Caco-2 (cell line): ENCODE measurements around the gene OLFML2A. TPM values are rescaled to one million over a fixed set of nuclear protein-coding genes. Genes with fewer than 3 reads are reported as not detected.

Source experiments
- BruUV-seq: library from RNA; stranded (reverse); fragments of 400-500 nt; replicated peaks from 2 replicates; lab custom pipeline; 2021; lab: Mats Ljungman, UMichigan
- CTCF ChIA-PET: fragments of 300-600 bp; sonication (Branson Sonifier 250); formaldehyde crosslinking; loops from one replicate; lab custom pipeline; 2022; ENCODE audit warnings: antibody characterized with exemption; lab: Charles Lee
- POLR2A ChIA-PET: fragments of 300-600 bp; sonication (Branson Sonifier 250); formaldehyde crosslinking; loops from one replicate; lab custom pipeline; 2022; ENCODE audit warnings: antibody characterized with exemption; lab: Charles Lee
- DNase-seq, 2 experiments: peaks; one replicate each; pipeline versions ENCODE4 v3.0.0 to v3.0.0-alpha.2; 2020 to 2022
- H3K27me3 ChIP-seq: replicated peaks from 2 replicates; pipeline ENCODE4 v1.6.0; 2011; ENCODE audit warnings: low read length; ENCODE audit not compliant: control insufficient read depth, insufficient read depth
- H3K36me3 ChIP-seq: 2 replicates; pipeline ENCODE4 v1.5.1; 2011; ENCODE audit warnings: low read length; ENCODE audit not compliant: control insufficient read depth, insufficient read depth
- H3K4me1 ChIP-seq: fragments of 250-450 bp; sonication (Bioruptor Pico); 2 replicates; pipeline ENCODE4 v1.5.1; 2020; ENCODE audit warnings: mild to moderate bottlenecking
- H3K4me3 ChIP-seq: 2 replicates; pipeline ENCODE4 v1.5.1; 2011; ENCODE audit warnings: low read depth, mild to moderate bottlenecking, control low read depth, low read length
- H3K9me3 ChIP-seq: fragments of 250-450 bp; sonication (Bioruptor Pico); 2 replicates; pipeline ENCODE4 v1.5.1; 2020; ENCODE audit warnings: mild to moderate bottlenecking, moderate library complexity
- H3K27ac Mint-ChIP-seq: one replicate; pipeline ENCODE4 v1.8.0; 2022; ENCODE audit warnings: mixed read lengths; ENCODE audit not compliant: unreplicated experiment
- H3K27me3 Mint-ChIP-seq: one replicate; pipeline ENCODE4 v1.8.0; 2022; ENCODE audit warnings: mixed read lengths; ENCODE audit not compliant: insufficient read depth, unreplicated experiment
- H3K36me3 Mint-ChIP-seq: one replicate; pipeline ENCODE4 v1.8.0; 2022; ENCODE audit warnings: mild to moderate bottlenecking, mixed read lengths; ENCODE audit not compliant: insufficient read depth, unreplicated experiment
- H3K4me1 Mint-ChIP-seq: one replicate; pipeline ENCODE4 v1.8.0; 2022; ENCODE audit warnings: low read depth, mixed read lengths; ENCODE audit not compliant: unreplicated experiment
- H3K4me3 Mint-ChIP-seq: one replicate; pipeline ENCODE4 v1.8.0; 2022; ENCODE audit warnings: mild to moderate bottlenecking, moderate library complexity, mixed read lengths; ENCODE audit not compliant: unreplicated experiment
- H3K9me3 Mint-ChIP-seq: one replicate; pipeline ENCODE4 v1.8.0; 2022; ENCODE audit warnings: mixed read lengths; ENCODE audit not compliant: unreplicated experiment
- CTCF ChIP-seq, 2 experiments: fragments of 200-600 bp in 1 of 2; IDR thresholded peaks; 1 replicate in 1 of 2; 2 replicates in 1 of 2; pipeline versions ENCODE4 v1.5.1 to v1.8.0; 2011 to 2022; ENCODE audit warnings: antibody characterized with exemption in 1 of 2, control low read depth in 1 of 2, inconsistent platforms in 1 of 2, low read depth in 1 of 2, low read length in 1 of 2, mild to moderate bottlenecking in 1 of 2, moderate library complexity in 1 of 2; ENCODE audit not compliant: insufficient read depth in 1 of 2, severe bottlenecking in 1 of 2, unreplicated experiment in 1 of 2
- intact Hi-C: fragments of 100-400 bp; cut with micrococcal nuclease; formaldehyde crosslinking; loops from one replicate; pipeline ENCODE4 v1.10.0; 2022; ENCODE audit not compliant: unreplicated experiment
- total RNA-seq: library from RNA; stranded (reverse); gene quantifications from 2 replicates; pipeline ENCODE4 v1.2.3, GENCODE V29; 2022

The OLFML2A gene
- total RNA-seq, 1 experiment from 2014 or later: 1.1 TPM

DNA sequence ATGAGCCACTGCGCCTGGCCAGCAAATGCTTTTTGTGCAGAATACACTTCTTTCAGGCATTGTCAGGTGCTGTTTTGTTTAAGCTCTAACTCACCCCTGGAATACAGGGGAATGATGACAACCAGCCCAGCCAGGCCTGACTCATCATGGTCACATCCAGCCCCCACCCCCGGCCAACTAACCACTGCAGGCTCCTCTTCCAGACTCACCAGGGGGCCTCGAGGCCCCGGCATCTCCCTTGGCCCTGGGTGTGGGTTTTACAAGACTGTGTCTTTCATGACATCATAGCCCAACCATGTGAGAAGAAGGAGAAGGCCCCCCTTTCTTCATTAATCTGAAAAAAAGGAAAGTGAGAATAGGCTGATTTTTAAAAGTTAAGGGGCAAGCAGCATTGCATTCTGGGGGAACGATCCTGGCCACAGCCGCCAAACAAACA is 35.5 kb downstream of the OLFML2A start:
- H3K4me1 ChIP-seq: peaks cover 34% of the 10 kb centered on the region
- CTCF ChIA-PET: interaction anchor here (0.6 to 3.6 kb wide), 2 partner anchors 27 to 41 kb away, joined by 4 to 15 read pairs; partner anchors contain the start of gene WDR38
- intact Hi-C loops: no loop called here
- peak; percentile 65 to 77 for DNase-seq
- no peak for TF ChIP-seq CTCF (IDR thresholded peaks at IDR 0.05; ENCODE audit: insufficient read depth in 1 of 2, low read depth in 1 of 2, low read length in 1 of 2, severe bottlenecking in 1 of 2, unreplicated experiment in 1 of 2)
- Mint-ChIP-seq H3K9me3 (no peaks in the 10 kb centered on the region), H3K27ac (peak overlapping the region; percentile 86), H3K36me3 (peaks cover 4% of the 10 kb centered on the region), H3K4me3 (no peak overlapping the region), H3K4me1 (peaks cover 30% of the 10 kb centered on the region), H3K27me3 (no peaks in the 10 kb centered on the region)
- no peaks in the 10 kb centered on the region for H3K36me3 ChIP-seq
- H3K9me3 ChIP-seq: no peaks in the 10 kb centered on the region
- no peaks in the 10 kb centered on the region for H3K27me3 ChIP-seq
- no peak overlapping the region for H3K4me3 ChIP-seq
- POLR2A ChIA-PET: no interaction called here
- BruUV-seq: no TSS peak

DNA sequence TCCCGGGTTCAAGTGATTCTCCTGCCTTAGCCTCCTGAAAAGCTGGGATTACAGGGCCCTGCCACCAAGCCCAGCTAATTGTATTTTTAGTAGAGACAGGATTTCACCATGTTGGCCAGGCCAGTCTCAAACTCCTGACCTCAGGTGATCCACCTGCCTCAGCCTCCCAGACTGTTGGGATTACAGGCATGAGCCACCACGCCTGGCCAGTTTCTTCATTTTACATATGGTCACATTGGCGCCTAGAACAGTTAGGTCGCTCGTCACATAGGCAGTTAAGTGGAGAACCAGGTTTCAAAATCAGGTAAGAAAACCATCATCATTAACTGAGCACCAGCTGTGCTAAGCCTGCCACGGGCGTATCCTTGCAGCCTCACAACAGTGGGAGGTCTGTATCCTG is 36.1 kb downstream of the OLFML2A start:
- H3K27me3 ChIP-seq: no peaks in the 10 kb centered on the region
- peaks cover 38% of the 10 kb centered on the region for H3K4me1 ChIP-seq
- H3K4me3 Mint-ChIP-seq: no peak overlapping the region
- H3K4me1 Mint-ChIP-seq: peaks cover 33% of the 10 kb centered on the region
- peak overlapping the region; percentile 86 for H3K27ac Mint-ChIP-seq
- intact Hi-C loops: no loop called here
- no peaks in the 10 kb centered on the region for H3K36me3 ChIP-seq
- ChIA-PET POLR2A (interaction anchor here (0.7 kb wide), 1 partner anchor 894 kb away, joined by 4 read pairs; the partner anchor contains the start of gene MAPKAP1), CTCF (interaction anchor here (3.6 kb wide), 1 partner anchor 40 kb away, joined by 15 read pairs; the partner anchor contains the start of gene WDR38)
- no peaks in the 10 kb centered on the region for H3K9me3 Mint-ChIP-seq
- peaks cover 4% of the 10 kb centered on the region for H3K36me3 Mint-ChIP-seq
- no TSS peak for BruUV-seq
- no peaks in the 10 kb centered on the region for H3K27me3 Mint-ChIP-seq
- no peak for TF ChIP-seq CTCF (IDR thresholded peaks at IDR 0.05; ENCODE audit: insufficient read depth in 1 of 2, low read depth in 1 of 2, low read length in 1 of 2, severe bottlenecking in 1 of 2, unreplicated experiment in 1 of 2)
- DNase-seq: no peak
- no peak overlapping the region for H3K4me3 ChIP-seq
- H3K9me3 ChIP-seq: no peaks in the 10 kb centered on the region

- H3K4me3 ChIP-seq: no peak overlapping the region
- Mint-ChIP-seq H3K4me1 (peaks cover 33% of the 10 kb centered on the region), H3K9me3 (no peaks in the 10 kb centered on the region), H3K27ac (no peak overlapping the region), H3K36me3 (peaks cover 4% of the 10 kb centered on the region), H3K4me3 (no peak overlapping the region), H3K27me3 (no peaks in the 10 kb centered on the region)
- H3K27me3 ChIP-seq: no peaks in the 10 kb centered on the region
- DNase-seq: no peak
- TF ChIP-seq CTCF (IDR thresholded peaks at IDR 0.05; ENCODE audit: insufficient read depth in 1 of 2, low read depth in 1 of 2, low read length in 1 of 2, severe bottlenecking in 1 of 2, unreplicated experiment in 1 of 2): no peak
- ChIA-PET CTCF (interaction anchor here (3.6 kb wide), 1 partner anchor 39 kb away, joined by 15 read pairs; the partner anchor contains the start of gene WDR38), POLR2A (interaction anchor here (0.7 kb wide), 1 partner anchor 894 kb away, joined by 4 read pairs; the partner anchor contains the start of gene MAPKAP1)
- intact Hi-C loops: no loop called here
- H3K4me1 ChIP-seq: peaks cover 44% of the 10 kb centered on the region
- H3K9me3 ChIP-seq: no peaks in the 10 kb centered on the region
- H3K36me3 ChIP-seq: no peaks in the 10 kb centered on the region
- BruUV-seq: no TSS peak
Observed at GRCh38 chr9:124813501-124814163, 36.7 kb downstream of the OLFML2A start.
